Hippocampal formation (tissue), 2 donors: ENCODE results near the gene TOPBP1.

ENCODE experiments used
- DNase-seq, 2 donors: peaks; one replicate each; lab custom pipeline; 2025; lab: John Stamatoyannopoulos, UW

The TOPBP1 gene

GRCh38 chr3:133607816-133608215, 53.9 kb downstream of the TOPBP1 start:
- no peak for DNase-seq

- DNase-seq: no peak
Measured at GRCh38 chr3:133606902-133607301, 54.8 kb downstream of the TOPBP1 start.

- no peak for DNase-seq
Measured at GRCh38 chr3:133606342-133606741, 55.4 kb downstream of the TOPBP1 start.

GRCh38 chr3:133600572-133601081, 61.1 kb downstream of the TOPBP1 start:
- no peak for DNase-seq

- no peak for DNase-seq
Measured at GRCh38 chr3:133599280-133599679, 62.5 kb downstream of the TOPBP1 start.

GRCh38 chr3:133598405-133598804, 63.3 kb downstream of the TOPBP1 start:
- DNase-seq: no peak

GRCh38 chr3:133595341-133595740, 66.4 kb downstream of the TOPBP1 start:
- DNase-seq: no peak

- DNase-seq: no peak
Measured at GRCh38 chr3:133593243-133593642, 68.5 kb downstream of the TOPBP1 start.

- DNase-seq: no peak
Measured at GRCh38 chr3:133592843-133593242, 68.9 kb downstream of the TOPBP1 start.

GRCh38 chr3:133591271-133591742, 70.4 kb downstream of the TOPBP1 start:
- no peak for DNase-seq

GRCh38 chr3:133589503-133589902, 72.2 kb downstream of the TOPBP1 start:
- DNase-seq: no peak

GRCh38 chr3:133588784-133589465, 72.8 kb downstream of the TOPBP1 start:
- no peak for DNase-seq

- no peak for DNase-seq
Measured at GRCh38 chr3:133588035-133588434, 73.7 kb downstream of the TOPBP1 start.

GRCh38 chr3:133583396-133583795, 78.3 kb downstream of the TOPBP1 start:
- DNase-seq: no peak

- no peak for DNase-seq
Measured at GRCh38 chr3:133578548-133579191, 83.1 kb downstream of the TOPBP1 start.

- DNase-seq: no peak
Measured at GRCh38 chr3:133576169-133576568, 85.6 kb downstream of the TOPBP1 start.

- DNase-seq: no peak
Measured at GRCh38 chr3:133575086-133575485, 86.7 kb downstream of the TOPBP1 start.

- no peak for DNase-seq
Measured at GRCh38 chr3:133574260-133574881, 87.4 kb downstream of the TOPBP1 start.

- no peak for DNase-seq
Measured at GRCh38 chr3:133573629-133574194, 88.0 kb downstream of the TOPBP1 start, which contains the start of gene CDV3. Gene CDV3, plus strand, starts transcription at chr3:133573686. Its CDS starts 359 bp downstream, at chr3:133574045.

- DNase-seq: no peak
Measured at GRCh38 chr3:133573054-133573628, 88.6 kb downstream of the TOPBP1 start.

GRCh38 chr3:133572158-133573053, 89.3 kb downstream of the TOPBP1 start:
- DNase-seq: no peak
